GM12878 (cell line): ENCODE data around the gene CTXN1. TPM values are rescaled to one million over a fixed set of nuclear protein-coding genes. Genes with fewer than 3 reads are reported as not detected.

Experiments used
- ATAC-seq: fragments of 200-7000 bp; cut with Tn5 transposase; 3 replicates; pipeline ENCODE4 v1.9.1; 2020; ENCODE audit warnings: mild to moderate bottlenecking, moderate library complexity
- BruUV-seq: library from RNA; stranded (reverse); fragments of 400-500 nt; replicated peaks from 2 replicates; lab custom pipeline; 2021; lab: Mats Ljungman, UMichigan
- CTCF ChIA-PET: fragments of 300-600 bp; sonication (Branson Sonifier 250); formaldehyde crosslinking; extraction: SDS; loops from one replicate; lab custom pipeline; 2021; ENCODE audit warnings: inconsistent platforms; lab: Yijun Ruan, JAX
- POLR2A ChIA-PET: fragments of 350-600 bp; formaldehyde crosslinking; extraction: SDS; loops from one replicate; lab custom pipeline; 2021; ENCODE audit warnings: inconsistent platforms; lab: Charles Lee
- RAD21 ChIA-PET: fragments of 300-600 bp; sonication (Branson Sonifier 250); formaldehyde crosslinking; loops from one replicate; lab custom pipeline; 2023; ENCODE audit warnings: antibody characterized with exemption; ENCODE audit not compliant: unreplicated experiment; lab: Charles Lee
- SMC1A ChIA-PET: fragments of 300-600 bp; sonication (Branson Sonifier 250); formaldehyde crosslinking; loops from one replicate; lab custom pipeline; 2023; ENCODE audit not compliant: unreplicated experiment, uncharacterized antibody; lab: Charles Lee
- DNase-seq: peaks from one replicate; pipeline ENCODE4 v3.0.0-alpha.2; 2011; ENCODE audit warnings: low read depth, low spot score
- FAIRE-seq: peaks from 3 replicates; lab custom pipeline; 2011; peaks lifted over from hg19 to GRCh38; lab: Jason Lieb, UNC
- H2AFZ ChIP-seq: 2 replicates; pipeline ENCODE4 v1.6.0; 2011; ENCODE audit warnings: low read depth, low read length, control low read depth; ENCODE audit not compliant: control insufficient read depth
- H3K27ac ChIP-seq: 2 replicates; pipeline ENCODE4 v1.5.1; 2011; ENCODE audit warnings: control low read depth; ENCODE audit not compliant: control insufficient read depth, insufficient read depth
- H3K27me3 ChIP-seq, 2 experiments: replicated peaks in 1 of 2; 2 replicates each; pipeline versions ENCODE4 v1.6.0 to v1.6.1; 2011; ENCODE audit warnings: low read length in 1 of 2; ENCODE audit not compliant: control insufficient read depth in 2 of 2, insufficient read depth in 2 of 2
- H3K36me3 ChIP-seq, 2 experiments: 2 replicates each; pipeline ENCODE4 v1.5.1; 2011; ENCODE audit warnings: low read length in 1 of 2; ENCODE audit not compliant: control insufficient read depth in 2 of 2, insufficient read depth in 2 of 2
- H3K4me1 ChIP-seq: 2 replicates; pipeline ENCODE4 v1.6.1; 2011; ENCODE audit warnings: mild to moderate bottlenecking, low read length, moderate library complexity, mixed read lengths; ENCODE audit not compliant: control insufficient read depth, insufficient read depth
- H3K4me2 ChIP-seq: 2 replicates; pipeline ENCODE4 v1.6.0; 2011; ENCODE audit warnings: control low read depth; ENCODE audit not compliant: control insufficient read depth, insufficient read depth
- H3K4me3 ChIP-seq: fragments of 200-600 bp; sonication (generic); 2 replicates; pipeline ENCODE4 v1.5.1; 2016
- H3K79me2 ChIP-seq: 2 replicates; pipeline ENCODE4 v1.6.0; 2011; ENCODE audit warnings: low read length; ENCODE audit not compliant: control insufficient read depth, insufficient read depth
- H3K9ac ChIP-seq: 2 replicates; pipeline ENCODE4 v1.8.0; 2011; ENCODE audit warnings: low read length, control low read depth, mixed read lengths; ENCODE audit not compliant: control insufficient read depth, insufficient read depth
- H3K9me3 ChIP-seq: replicated peaks from 3 replicates; pipeline ENCODE4 v1.5.1; 2011; ENCODE audit warnings: mild to moderate bottlenecking, low read length; ENCODE audit not compliant: control insufficient read depth, insufficient read depth
- H4K20me1 ChIP-seq: 2 replicates; pipeline ENCODE4 v1.6.0; 2011; ENCODE audit not compliant: control insufficient read depth, insufficient read depth
- MEF2A ChIP-seq: IDR thresholded peaks from 2 replicates; pipeline ENCODE4 v1.6.1; 2011; ENCODE audit warnings: low read depth, mild to moderate bottlenecking, low read length, moderate library complexity; ENCODE audit not compliant: insufficient read depth
- TARDBP ChIP-seq: IDR thresholded peaks from 2 replicates; pipeline ENCODE4 v1.6.1; 2016; ENCODE audit warnings: borderline replicate concordance
- WGBS: methylation state at CpG from one replicate; pipeline ENCODE4 v1.1.6; 2016; ENCODE audit warnings: low lambda C conversion rate; ENCODE audit not compliant: insufficient replicate concordance, insufficient coverage; ENCODE audit errors: missing lambda C conversion rate; 5-methylcytosine and 5-hydroxymethylcytosine counted together
- in situ Hi-C: fragments of 300-500 bp; cut with MboI; formaldehyde crosslinking; loops from 9 replicates; pipeline ENCODE4 v1.14.3; 2018; ENCODE audit warnings: mixed read lengths
- intact Hi-C: fragments of 100-400 bp; cut with micrococcal nuclease; formaldehyde crosslinking; loops from one replicate; pipeline ENCODE4 v1.14.2; 2022; ENCODE audit not compliant: unreplicated experiment
- polyA plus RNA-seq, 11 experiments: library from polyadenylated mRNA; depleted of rRNA in 4 of 11; unstranded in 6 of 11; stranded (reverse) in 5 of 11; fragments of >200 nt; fragmentation: Nextera tagmentation in 4 of 11; fragmentation: Illumina TruSeq in 1 of 11; extraction: Ambion mirVana in 4 of 11; extraction: Trizol in 1 of 11; gene quantifications; 1 replicate in 1 of 11; 2 replicates in 10 of 11; pipeline versions ENCODE4 v1.2.1 to v1.2.3, GENCODE V29; 2011 to 2016; ENCODE audit warnings: inconsistent platforms in 2 of 11, missing spikeins in 2 of 11, low read depth in 1 of 11
- total RNA-seq, 4 experiments: library from RNA; depleted of rRNA in 3 of 4; stranded (reverse); fragments of >200 nt in 3 of 4; fragmentation: Illumina TruSeq in 1 of 4; extraction: Trizol in 1 of 4; gene quantifications; 2 replicates each; pipeline versions ENCODE4 v1.2.1 to v1.2.3, GENCODE V29; 2013 to 2021

Gene CTXN1
- total and polyA plus RNA-seq, 10 of the 15 experiments (the other 5 are each of a cell fraction or from before 2014, with no cell fraction given): 0.04 to 1.0 (median 0.38) TPM; not detected in 4

DNA sequence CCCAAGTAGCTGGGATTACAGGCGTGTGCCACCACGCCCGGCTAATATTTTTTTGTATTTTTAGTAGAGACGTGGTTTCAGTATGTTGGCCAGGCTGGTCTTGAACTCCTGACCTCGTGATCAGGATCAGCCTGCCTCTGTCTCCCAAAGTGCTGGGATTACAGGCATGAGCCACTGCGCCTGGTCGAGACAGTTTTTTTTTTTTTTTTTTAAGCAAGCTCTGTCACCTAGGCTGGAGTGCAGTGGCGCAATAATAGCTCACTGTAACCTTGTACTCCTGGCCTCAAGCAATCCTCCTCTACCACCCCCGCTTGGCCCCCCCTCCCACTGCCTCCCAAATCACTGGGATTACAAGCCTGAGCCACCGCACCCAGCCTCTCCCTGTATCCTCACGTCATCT lies 28.6 kb downstream of the CTXN1 start:
- POLR2A ChIA-PET: interaction anchor here (1.1 kb wide), 1 partner anchor 24 kb away, joined by 4 read pairs; no protein-coding TSS in a partner anchor
- no peak for FAIRE-seq

DNA sequence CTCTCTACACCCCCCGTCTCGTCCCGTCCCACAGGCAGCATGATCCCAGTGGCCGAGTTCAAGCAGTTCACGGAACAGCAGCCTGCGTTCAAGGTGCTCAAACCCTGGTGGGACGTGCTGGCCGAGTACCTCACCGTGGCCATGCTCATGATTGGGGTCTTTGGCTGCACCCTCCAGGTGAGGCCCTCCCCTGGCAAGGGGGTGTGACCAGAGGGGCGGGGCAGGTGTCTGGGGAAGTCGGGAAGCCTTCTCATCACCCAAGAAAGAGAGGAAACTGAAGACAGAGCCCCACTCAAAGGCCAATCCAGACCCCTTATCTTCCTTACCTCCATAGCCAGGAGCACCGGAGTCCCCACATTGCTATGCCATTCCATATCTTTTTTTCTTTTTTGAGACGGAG lies 30.4 kb downstream of the CTXN1 start:
- Histone ChIP-seq H3K9me3 (no peaks in the 10 kb centered on the region), H2AFZ (no peak overlapping the region), H4K20me1 (no peaks in the 10 kb centered on the region), H3K9ac (no peak overlapping the region)
- no TSS peak for BruUV-seq
- 54% methylated on average over 13 of the region's 13 CpGs for WGBS
- ChIA-PET POLR2A (interaction anchor here (0.7 kb wide), 1 partner anchor 262 kb away, joined by 3 read pairs; the partner anchor contains the start of gene PCP2), RAD21 (no interaction called here)
- FAIRE-seq (no peak), ATAC-seq (no peak), DNase-seq (no peak)
- intact Hi-C loops: no loop called here
- TF ChIP-seq MEF2A: no peak
- no peak for TF ChIP-seq TARDBP
- TF ChIP-seq, all 136 proteins: peak for 0
- Histone ChIP-seq H3K4me2 (no peak overlapping the region), H3K4me1 (no peaks in the 10 kb centered on the region), H3K27ac (no peak overlapping the region), H3K4me3 (no peak overlapping the region), H3K27me3 (no peaks in the 10 kb centered on the region; a peak in 1 of 4 replicates), H3K79me2 (no peaks in the 10 kb centered on the region), H3K36me3 (no peaks in the 10 kb centered on the region)
- in situ Hi-C loops: no loop called here
- ChIA-PET SMC1A (no interaction called here), CTCF (no interaction called here)

More for the DNA sequence above, 28.6 kb downstream of the CTXN1 start:
- TF ChIP-seq MEF2A: no peak
- WGBS: 43% methylated on average over 11 of the region's 11 CpGs
- ChIA-PET RAD21 (no interaction called here), CTCF (interaction anchor here (0.6 kb wide), 1 partner anchor 15 kb away, joined by 3 read pairs; no protein-coding TSS in a partner anchor), SMC1A (no interaction called here)
- Histone ChIP-seq H4K20me1 (no peaks in the 10 kb centered on the region), H2AFZ (no peak overlapping the region), H3K27me3 (no peaks in the 10 kb centered on the region; a peak in 1 of 4 replicates), H3K36me3 (no peaks in the 10 kb centered on the region), H3K4me3 (no peak overlapping the region), H3K9me3 (no peaks in the 10 kb centered on the region), H3K9ac (no peak overlapping the region), H3K79me2 (no peaks in the 10 kb centered on the region), H3K4me2 (no peak overlapping the region), H3K4me1 (no peaks in the 10 kb centered on the region), H3K27ac (no peak overlapping the region)
- intact Hi-C loops: no loop called here
- ATAC-seq (no peak), DNase-seq (no peak)
- no TSS peak for BruUV-seq
- in situ Hi-C loops: no loop called here
